ENCODE measurements around the gene PGAP3. TPM values are rescaled to one million over a fixed set of nuclear protein-coding genes. Genes with fewer than 3 reads are reported as not detected.
"Not testable (repeated sequence)": the region's sequence is repeated elsewhere in the genome, so short reads cannot be mapped to it uniquely, and the experiment has no call there.

The PGAP3 gene
- total RNA-seq, 1 donor from 2014 or later, result 7.3 TPM

GRCh38 chr17:39701012-39701783 is 13.3 kb upstream of the PGAP3 start:
- DNase-seq (no peak), ATAC-seq (no peak)
- intact Hi-C loops (cut with micrococcal nuclease), result no loop called here

- peak; percentile 46 for DNase-seq
- peak; percentile 61 for ATAC-seq
- intact Hi-C loops (cut with micrococcal nuclease), result no loop called here
Measured at GRCh38 chr17:39700148-39700987, 12.5 kb upstream of the PGAP3 start.

- ATAC-seq (peak; percentile 88), DNase-seq (peak; percentile 77)
- intact Hi-C loops (cut with micrococcal nuclease), result no loop called here
Measured at GRCh38 chr17:39699818-39700147, 11.9 kb upstream of the PGAP3 start, which contains the start of gene ERBB2. Gene ERBB2 (plus strand): TSS chr17:39700064. CDS start chr17:39700239, 175 bp downstream.

DNA sequence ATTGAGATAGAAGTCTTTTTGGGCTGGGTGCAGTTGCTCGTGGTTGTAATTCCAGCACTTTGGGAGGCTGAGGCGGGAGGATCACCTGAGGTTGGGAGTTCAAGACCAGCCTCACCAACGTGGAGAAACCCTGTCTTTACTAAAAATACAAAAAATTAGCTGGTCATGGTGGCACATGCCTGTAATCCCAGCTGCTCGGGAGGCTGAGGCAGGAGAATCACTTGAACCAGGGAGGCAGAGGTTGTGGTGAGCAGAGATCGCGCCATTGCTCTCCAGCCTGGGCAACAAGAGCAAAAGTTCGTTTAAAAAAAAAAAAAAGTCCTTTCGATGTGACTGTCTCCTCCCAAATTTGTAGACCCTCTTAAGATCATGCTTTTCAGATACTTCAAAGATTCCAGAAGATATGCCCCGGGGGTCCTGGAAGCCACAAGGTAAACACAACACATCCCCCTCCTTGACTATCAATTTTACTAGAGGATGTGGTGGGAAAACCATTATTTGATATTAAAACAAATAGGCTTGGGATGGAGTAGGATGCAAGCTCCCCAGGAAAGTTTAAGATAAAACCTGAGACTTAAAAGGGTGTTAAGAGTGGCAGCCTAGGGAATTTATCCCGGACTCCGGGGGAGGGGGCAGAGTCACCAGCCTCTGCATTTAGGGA is 11.4 kb upstream of the PGAP3 start:
- intact Hi-C loops (cut with micrococcal nuclease); DNase-seq; ATAC-seq: not testable (repeated sequence)

- intact Hi-C loops (cut with micrococcal nuclease), result no loop called here
- no peak for ATAC-seq
- no peak for DNase-seq
Measured at GRCh38 chr17:39697961-39698360, 10.1 kb upstream of the PGAP3 start.

- DNase-seq, result no peak
- intact Hi-C loops (cut with micrococcal nuclease), result no loop called here
- no peak for ATAC-seq
Measured at GRCh38 chr17:39696731-39697130, 8.9 kb upstream of the PGAP3 start.

DNA sequence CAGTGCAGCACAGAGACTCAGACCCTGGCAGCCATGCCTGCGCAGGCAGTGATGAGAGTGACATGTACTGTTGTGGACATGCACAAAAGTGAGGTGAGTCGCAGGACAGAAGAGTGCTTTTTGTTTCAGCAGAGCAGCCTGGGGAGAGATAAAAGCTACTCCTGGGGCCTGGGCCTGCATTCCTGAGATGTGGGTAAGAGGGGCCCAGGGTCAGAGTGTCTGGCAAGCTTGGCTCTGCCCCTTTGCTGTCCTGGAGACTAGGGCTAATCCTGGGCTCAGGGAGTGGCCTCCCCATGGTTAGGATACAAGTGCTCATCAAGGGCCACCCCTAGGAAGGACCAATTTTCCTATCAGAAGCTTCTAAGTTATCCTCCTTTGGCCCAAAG is 7.2 kb upstream of the PGAP3 start:
- ATAC-seq (no peak), DNase-seq (no peak)
- intact Hi-C loops (cut with micrococcal nuclease), result no loop called here

DNA sequence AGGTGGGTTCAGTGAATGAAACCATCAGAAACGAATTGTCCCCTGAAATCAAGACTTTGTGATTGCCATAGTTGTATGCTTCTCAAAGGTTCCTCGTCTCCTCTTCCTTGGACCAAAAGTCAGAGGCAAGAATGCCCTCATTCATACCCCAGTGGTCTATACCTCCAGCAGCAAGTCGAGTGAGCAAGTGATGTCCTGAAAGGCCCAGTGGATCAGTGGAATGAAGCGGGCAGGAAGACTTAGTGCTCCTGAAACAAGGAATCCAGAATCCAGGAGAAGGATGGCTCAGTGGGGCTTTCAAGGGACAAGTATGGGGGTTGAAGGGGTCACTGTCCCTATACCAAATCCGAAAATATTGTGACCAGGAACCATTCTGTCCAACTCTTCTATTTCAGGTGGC is 6.7 kb upstream of the PGAP3 start:
- intact Hi-C loops (cut with micrococcal nuclease), result no loop called here
- DNase-seq, result no peak
- no peak for ATAC-seq

DNA sequence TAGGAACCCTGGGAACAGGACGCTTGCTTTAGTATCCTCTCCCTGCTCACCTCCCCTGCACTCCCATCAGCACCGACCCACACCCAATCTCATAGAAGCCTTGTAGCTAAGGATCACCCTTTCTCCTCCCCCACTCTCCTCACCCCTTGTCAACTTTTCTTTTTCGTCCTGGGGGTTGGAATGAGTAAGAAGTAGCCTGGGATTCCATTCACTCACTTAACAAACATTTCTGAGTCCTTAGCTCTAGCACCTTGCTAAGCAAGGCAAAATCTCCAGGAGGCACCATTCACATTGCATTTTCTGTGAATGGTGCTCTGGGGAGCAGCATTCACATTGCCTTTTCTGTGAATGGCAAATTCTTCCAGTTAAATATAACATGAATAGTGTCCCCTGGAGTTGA is 1.1 kb upstream of the PGAP3 start:
- intact Hi-C loops (cut with micrococcal nuclease), result no loop called here
- DNase-seq (no peak), ATAC-seq (no peak)

DNA sequence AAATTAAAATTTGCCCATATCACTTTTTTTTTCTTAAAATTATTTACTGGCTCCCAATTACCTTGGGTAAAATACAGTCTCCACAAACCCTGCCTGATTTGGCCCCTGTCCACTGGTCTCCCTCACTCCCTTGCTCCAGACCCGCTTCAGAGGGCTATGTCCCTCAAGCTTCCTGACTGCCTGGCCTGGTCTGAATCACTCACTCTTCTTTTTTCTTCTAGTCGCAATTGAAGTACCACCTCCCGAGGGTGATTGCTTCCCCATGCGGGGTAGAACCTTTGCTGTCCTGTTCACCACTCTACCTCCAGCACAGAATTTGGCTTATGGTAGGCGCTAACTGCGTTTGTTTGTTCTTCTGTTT is 598 bp upstream of the PGAP3 start:
- intact Hi-C loops (cut with micrococcal nuclease), result no loop called here
- DNase-seq (no peak), ATAC-seq (no peak)

DNA sequence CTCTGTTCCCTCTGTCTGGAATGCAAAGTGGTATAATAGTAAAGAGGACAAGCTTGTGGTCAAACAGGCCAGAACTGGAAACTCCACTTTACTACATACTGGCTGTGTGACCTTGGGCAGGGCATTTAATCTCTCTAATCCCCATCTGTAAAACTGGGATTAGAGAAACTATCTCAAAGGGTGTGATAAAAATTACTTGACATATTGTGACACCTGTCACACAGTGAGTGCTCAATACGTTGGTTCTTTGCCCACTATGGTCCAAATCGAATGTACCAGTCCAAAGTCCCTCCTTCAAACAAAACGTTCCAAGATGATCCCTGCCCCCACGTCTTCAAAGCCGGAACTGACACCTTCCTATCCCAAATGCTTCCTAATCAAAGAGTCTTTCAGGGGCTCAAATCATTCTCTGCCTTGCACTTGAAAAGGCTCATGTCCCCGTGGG is 734 bp downstream of the PGAP3 start:
- intact Hi-C loops (cut with micrococcal nuclease), result no loop called here
- ATAC-seq (no peak), DNase-seq (no peak)

DNA sequence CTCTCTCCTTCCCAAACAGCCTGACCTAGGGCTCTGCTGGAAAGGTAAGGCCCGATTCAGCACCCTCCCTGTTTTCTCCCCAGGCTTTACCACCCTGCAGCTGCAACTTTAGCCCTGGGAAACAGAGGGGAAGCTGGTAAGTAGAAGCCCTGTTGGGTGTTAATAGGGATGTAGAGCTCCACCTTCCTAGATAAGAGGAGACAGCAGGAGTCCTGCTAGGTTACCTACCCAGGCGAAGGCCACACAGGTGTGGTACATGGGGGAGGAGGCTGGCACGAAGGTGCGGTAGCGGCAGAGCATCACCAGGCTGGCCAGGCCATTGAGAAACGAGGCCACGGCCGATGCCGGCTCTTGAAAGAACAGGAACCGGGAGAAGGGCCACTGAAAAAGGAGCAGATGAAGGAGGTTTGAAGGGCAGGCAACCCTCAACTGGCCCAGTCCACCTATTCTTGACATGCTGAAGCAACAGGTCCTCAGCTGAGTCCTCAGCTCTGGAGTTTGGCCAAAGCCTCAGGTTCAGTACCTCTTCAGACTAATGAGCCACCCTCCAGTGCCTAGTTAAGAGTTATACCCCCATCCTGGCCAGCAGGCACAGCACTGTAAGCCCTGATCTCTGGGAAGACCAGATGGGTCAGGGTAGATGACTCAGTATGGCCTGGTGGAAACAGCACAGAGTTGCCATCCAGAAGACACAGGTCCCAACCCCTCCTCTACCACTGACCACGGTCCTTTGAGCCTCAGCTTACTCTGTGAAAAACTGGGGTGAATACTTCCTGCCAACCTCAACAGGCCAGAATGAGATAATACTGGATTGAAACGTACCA is 3.3 kb downstream of the PGAP3 start:
- intact Hi-C loops (cut with micrococcal nuclease), result no loop called here
- no peak for ATAC-seq
- peak; percentile 27 for DNase-seq

GRCh38 chr17:39683295-39683939 is 4.4 kb downstream of the PGAP3 start:
- ATAC-seq (no peak), DNase-seq (no peak)
- intact Hi-C loops (cut with micrococcal nuclease), result no loop called here

DNA sequence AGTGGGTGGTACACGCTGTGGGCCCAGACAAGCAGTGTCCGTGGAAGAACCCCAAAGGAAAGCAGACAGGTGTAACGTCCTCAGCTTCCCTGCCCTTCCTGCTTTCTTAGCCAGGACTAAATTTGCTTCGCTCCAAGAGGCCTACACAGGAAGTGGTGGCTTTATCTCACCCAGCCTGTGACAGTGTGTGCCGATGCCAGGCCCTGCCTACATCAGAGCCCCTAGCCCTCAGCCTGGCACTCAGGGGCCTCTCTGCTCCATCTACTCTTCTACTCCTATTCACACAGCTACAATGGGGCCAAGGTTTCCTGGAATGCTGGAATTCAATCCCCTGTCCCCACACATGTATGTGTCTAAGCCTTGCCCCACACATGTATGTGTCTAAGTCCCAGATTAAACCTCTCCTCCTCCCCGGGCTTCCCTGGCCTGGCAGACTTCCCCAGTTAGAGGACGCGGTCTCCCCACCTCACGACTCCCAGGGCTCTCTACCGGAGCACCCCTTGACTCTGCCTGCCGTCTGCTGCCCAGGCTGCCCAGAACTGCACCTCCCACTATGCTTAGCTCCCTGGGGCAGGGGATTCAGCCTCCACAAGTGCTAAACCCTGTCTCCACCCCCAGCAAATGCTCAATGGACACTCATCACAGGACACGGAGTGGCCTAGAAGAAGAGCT is 8.2 kb downstream of the PGAP3 start:
- ATAC-seq (peak; percentile 61), DNase-seq (peak; percentile 74)
- intact Hi-C loops (cut with micrococcal nuclease), result no loop called here

GRCh38 chr17:39678340-39679116 is 9.3 kb downstream of the PGAP3 start:
- DNase-seq (no peak), ATAC-seq (no peak)

DNA sequence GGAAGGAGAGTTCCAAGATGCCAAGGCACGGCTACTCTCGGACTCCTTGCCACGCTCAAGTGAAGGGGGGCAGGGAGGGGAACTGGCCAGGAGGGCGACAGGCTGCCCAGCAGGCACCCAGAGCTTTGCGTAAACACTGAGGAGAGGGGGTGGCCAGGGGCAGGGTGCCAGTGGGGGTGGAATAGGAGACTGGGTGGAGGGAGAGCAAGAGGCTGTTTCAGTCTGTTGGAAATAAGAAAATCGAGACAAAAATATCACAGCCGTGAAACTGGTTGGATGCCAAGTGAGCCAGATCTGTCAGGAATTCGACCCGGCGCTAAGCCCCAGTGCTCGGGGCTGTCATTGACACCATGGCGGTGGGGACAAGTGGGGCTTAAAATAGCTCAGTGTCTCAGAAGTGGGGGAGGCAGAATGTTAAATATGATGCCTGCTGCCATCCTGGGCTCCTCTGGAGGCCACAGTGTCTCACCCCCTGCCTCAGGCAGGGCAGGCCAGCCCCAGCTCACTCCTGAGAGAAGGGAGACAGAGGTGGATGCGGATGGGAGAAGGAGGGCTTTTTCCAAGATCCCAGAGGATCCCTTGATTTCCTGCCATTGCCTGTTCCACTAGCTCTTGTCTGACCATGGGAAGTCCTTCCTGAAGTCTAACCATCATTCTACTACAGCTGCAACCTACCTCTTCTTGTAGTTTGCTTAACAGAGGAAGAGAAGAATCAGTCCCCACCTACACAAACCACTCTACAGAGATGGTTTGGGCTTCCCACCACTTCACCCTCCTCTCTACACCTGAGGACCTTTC is 10.1 kb downstream of the PGAP3 start:
- ATAC-seq (peak; percentile 75), DNase-seq (peak; percentile 85)
- intact Hi-C loops (cut with micrococcal nuclease), result no loop called here

More at GRCh38 chr17:39678340-39679116, 9.3 kb downstream of the PGAP3 start:
- intact Hi-C loops (cut with micrococcal nuclease), result no loop called here

GRCh38 chr17:39677072-39677471 is 10.8 kb downstream of the PGAP3 start:
- intact Hi-C loops (cut with micrococcal nuclease), result no loop called here
- DNase-seq (no peak), ATAC-seq (no peak)
